GM13977 (cell line): ENCODE results near the gene SIL1.
"Not testable (repeated sequence)": the region's sequence is repeated elsewhere in the genome, so short reads cannot be mapped to it uniquely, and the experiment has no call there.

Experiments used
- DNase-seq: peaks from one replicate; pipeline ENCODE4 v3.0.0; 2012; ENCODE audit warnings: low spot score
- CTCF ChIP-seq: IDR thresholded peaks from 2 replicates; pipeline ENCODE4 v1.5.1; 2012; ENCODE audit warnings: mild to moderate bottlenecking, control low read depth; ENCODE audit not compliant: insufficient read depth; ENCODE audit errors: extremely low read depth, missing control alignments
- in situ Hi-C: fragments of 300-500 bp; cut with MboI; formaldehyde crosslinking; loops from one replicate; pipeline ENCODE4 v1.12.0; 2022; ENCODE audit warnings: low sequenced_read_pairs, low pct_unique_long_range_greater_than_20kb, mixed read lengths, inconsistent platforms; ENCODE audit not compliant: unreplicated experiment

SIL1 gene

GRCh38 chr5:139177809-139178588, 20.2 kb downstream of the SIL1 start:
- in situ Hi-C loops: no loop called here
- no peak for DNase-seq
- no peak for TF ChIP-seq CTCF

GRCh38 chr5:139177281-139177680, 20.9 kb downstream of the SIL1 start:
- DNase-seq, in situ Hi-C loops: not testable (repeated sequence)

- in situ Hi-C loops, DNase-seq: not testable (repeated sequence)
Measured at GRCh38 chr5:139174382-139174781, 23.8 kb downstream of the SIL1 start.

GRCh38 chr5:139171779-139172404, 26.3 kb downstream of the SIL1 start:
- DNase-seq: no peak
- TF ChIP-seq CTCF: no peak
- in situ Hi-C loops: no loop called here

- in situ Hi-C loops: no loop called here
- no peak for TF ChIP-seq CTCF
Measured at GRCh38 chr5:139167952-139168720, 30.0 kb downstream of the SIL1 start.

GRCh38 chr5:139167533-139167932, 30.6 kb downstream of the SIL1 start:
- no peak for DNase-seq
- in situ Hi-C loops: no loop called here
- TF ChIP-seq CTCF: no peak

More at GRCh38 chr5:139167952-139168720, 30.0 kb downstream of the SIL1 start:
- DNase-seq: no peak

GRCh38 chr5:139167063-139167462, 31.1 kb downstream of the SIL1 start:
- no peak for TF ChIP-seq CTCF

GRCh38 chr5:139164897-139165296, 33.3 kb downstream of the SIL1 start:
- in situ Hi-C loops, DNase-seq: not testable (repeated sequence)

More at GRCh38 chr5:139167063-139167462, 31.1 kb downstream of the SIL1 start:
- in situ Hi-C loops: no loop called here
- no peak for DNase-seq
